ENCODE data around the gene TUBGCP2.
"Not testable (repeated sequence)": the region's sequence is repeated elsewhere in the genome, so short reads cannot be mapped to it uniquely, and the experiment has no call there.

TUBGCP2 gene

DNA sequence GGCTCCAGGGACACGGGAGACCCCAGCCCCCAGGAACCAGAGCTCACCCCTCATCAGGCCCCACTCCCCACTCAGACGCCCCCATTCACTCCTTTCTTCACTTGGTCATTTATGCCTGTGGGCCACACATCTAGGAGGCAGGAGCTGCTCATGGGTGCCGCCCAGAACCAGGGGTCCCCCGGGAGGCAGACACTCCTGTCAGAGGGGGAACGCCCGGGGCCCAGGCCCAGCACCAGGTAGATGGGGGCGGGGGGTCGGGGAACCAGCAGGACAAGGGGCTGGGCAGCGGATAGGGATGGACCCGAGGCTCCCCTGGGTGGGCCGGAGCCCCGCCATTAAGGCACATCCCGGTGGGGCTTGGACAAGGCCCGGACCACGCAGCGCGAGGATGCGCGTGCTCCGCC, 16.2 kb upstream of the TUBGCP2 start:
- DNase-seq = no peak

DNA sequence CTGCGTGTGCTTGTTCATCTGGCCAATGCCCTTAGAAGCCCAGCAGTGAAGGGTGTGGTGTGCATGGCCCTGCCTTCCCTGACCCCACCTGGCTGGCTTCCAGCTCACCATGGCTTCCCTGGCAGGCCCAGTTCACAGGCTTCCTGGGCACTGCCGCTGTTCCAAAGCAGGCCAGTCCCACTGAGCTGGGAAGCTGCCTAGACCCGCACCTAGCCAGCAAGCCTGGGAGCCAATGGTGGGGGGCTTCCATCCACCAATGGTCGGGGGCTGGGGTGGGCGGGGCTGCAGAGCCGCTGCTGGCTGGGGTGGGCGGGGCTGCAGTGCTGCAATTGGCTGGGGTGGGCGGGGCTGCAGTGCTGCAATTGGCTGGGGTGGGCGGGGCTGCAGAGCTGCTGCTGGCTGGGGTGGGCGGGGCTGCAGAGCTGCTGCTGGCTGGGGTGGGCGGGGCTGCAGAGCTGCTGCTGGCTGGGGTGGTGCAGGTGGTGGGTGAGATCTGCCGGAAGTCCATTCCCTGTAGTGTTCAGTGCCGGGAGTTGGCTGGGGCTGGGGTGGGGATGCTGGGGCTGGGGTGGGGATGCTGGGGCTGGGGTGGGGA, 15.6 kb upstream of the TUBGCP2 start:
- peak; percentile 49 for DNase-seq

DNA sequence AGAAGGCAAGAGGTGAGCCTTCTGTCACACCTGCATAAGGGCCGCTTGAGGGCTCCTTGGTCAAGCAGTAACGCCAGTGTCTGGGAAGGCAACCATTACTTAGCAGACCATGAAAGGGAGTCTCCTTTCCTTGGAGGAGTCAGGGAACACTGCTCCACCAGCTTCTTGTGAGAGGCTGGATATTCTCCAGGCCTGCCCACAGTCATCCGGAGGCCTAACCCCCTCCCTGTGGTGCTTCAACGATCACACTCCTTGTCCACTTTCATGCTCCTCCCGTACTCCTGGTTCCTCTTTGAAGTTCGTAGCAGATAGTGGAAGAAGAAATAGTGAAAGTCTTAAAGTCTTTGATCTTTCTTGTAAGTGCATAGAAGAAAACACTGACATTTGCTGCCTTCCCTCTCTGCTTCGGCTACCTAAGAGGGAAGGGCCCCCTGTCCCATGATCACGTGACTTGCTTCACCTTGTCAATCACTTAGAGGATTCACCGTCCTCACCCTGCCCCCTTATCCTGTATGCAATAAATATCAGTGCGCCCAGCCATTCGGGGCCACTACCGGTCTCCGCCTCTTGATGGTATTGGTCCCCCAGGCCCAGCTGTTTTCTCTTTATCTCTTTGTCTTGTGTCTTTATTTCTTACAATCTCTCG, 13.5 kb upstream of the TUBGCP2 start:
- DNase-seq = not testable (repeated sequence)

DNA sequence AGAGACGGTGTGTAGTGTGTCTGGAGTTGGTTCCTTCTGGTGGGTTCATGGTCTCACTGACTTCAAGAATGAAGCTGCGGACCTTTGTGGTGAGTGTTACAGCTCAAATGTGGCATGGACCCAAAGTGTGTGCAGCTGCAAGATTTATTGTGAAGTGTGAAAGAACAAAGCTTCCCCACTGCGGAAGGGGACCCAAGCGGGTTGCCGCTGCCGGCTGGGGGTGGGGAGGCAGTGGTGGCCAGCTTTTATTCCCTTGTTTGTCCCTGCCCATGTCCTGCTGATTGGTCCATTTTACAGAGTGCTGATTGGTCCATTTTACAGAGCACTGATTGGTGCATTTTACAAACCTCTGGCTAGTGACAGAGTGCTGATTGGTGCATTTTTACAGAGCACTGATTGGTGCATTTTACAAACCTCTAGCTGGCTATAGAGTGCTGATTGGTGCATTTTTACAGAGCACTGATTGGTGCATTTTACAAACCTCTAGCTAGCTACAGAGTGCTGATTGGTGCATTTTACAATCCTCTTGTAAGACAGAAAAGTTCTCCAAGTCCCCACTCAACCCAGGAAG, 12.3 kb upstream of the TUBGCP2 start:
- not testable (repeated sequence) for DNase-seq

GRCh38 chr10:133318494-133319127, 9.9 kb upstream of the TUBGCP2 start:
- no peak for DNase-seq

DNA sequence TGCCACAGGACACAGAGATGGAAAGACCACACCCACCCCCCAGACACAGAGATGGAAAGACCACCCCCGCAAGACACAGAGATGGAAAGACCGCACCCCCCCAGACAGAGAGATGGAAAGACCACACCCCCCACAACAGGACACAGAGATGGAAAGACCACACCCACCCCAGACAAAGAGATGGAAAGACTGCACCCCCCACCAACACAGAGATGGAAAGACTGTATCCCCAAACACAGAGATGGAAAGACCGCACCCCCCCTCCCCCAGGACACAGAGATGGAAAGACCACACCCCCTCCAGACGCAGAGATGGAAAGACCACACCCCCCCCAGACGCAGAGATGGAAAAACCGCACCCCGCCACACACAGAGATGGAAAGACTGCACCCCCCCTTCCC, 8.1 kb upstream of the TUBGCP2 start:
- no peak for DNase-seq

- no peak for DNase-seq
Observed at GRCh38 chr10:133316266-133316665, 7.6 kb upstream of the TUBGCP2 start.

DNA sequence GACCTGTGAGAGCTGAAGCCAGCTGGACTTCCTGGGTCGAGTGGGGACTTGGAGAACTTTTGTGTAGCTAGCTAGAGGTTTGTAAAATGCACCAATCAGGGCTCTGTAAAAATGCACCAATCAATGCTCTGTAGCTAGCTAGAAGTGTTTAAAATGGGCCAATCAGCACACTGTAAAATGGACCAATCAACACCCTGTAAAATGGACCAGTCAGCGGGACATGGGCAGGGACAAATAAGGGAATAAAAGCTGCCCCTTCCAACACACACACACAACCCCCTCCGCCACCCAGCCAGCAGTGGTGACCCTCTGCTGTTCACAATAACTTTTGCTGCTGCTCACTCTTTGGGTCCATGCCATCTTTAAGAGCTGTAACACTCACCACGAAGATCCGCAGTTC, 7.2 kb upstream of the TUBGCP2 start:
- DNase-seq = no peak

GRCh38 chr10:133314911-133315310, 6.2 kb upstream of the TUBGCP2 start:
- no peak for DNase-seq

DNA sequence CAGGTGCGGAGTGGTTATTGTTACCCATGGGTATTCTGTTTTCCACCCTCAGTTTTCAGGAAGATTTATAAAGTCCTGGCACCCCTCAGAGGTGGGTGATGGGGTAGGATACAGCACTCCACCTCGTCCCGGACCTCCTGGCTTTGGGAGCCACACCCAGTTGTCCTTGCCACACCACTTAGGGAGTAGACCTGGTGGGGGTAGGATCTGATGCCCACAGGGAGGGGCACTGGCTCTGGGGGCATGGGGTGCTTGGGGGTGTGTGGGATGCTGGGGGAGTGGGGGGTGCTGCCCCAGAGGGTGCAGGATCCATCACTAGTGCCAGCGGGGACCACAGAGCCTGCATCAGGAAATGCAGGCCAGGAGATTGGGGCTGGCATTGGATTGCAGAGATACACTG, 4.5 kb upstream of the TUBGCP2 start:
- DNase-seq = no peak

DNA sequence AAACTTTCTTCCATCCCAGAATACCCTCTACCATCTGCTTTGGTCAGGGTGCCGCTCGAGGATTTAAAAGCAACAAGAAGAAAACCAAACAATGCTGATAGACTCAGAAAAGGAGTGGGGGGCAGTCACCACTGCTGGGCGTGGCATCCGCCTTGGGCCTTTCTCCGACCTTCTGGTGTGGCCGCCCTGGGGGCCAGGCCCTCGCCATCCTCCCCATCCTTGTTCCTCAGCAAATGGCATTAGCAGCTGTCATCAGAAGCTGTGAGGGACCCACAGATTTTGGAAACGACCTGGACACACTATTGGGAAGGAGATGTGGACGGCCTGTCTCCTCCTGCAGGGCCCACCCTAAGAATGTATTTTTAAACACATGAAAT, 4.1 kb upstream of the TUBGCP2 start:
- no peak for DNase-seq

DNA sequence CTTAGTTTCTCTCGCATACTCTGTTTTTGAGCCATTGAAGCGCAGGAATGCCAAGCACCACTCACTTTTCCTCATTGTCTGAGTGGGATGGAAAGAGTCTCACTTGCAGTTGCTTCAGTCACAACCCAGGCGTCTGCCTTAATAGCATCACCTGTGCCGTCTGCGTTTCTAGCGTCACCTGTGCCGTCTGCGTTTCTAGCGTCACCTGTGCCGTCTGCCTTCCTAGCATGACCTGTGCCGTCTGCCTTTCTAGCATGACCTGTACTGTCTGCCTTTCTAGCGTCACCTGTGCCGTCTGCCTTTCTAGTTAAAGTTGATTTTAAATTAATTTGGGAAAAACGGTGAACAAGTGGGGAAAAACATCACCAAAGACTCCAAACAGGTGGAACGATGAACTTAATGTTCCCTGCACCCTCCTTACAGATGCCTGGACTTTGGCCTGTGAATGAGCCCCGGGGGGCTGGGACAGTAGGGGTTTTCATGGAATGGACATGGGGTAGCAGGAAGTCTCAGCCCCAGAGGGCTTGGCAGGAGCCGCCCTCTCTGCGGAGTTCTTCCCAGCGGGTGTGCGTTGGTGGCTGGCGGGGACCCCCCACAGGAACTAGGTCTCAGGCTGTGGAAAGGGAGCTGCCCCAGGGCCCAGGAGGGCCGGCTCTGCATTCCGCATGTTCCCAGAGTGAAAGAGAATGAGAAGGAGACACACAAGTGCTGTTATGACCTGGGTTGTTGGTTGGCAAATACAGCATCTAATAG, 3.5 kb upstream of the TUBGCP2 start:
- DNase-seq = no peak

- DNase-seq = no peak
Observed at GRCh38 chr10:133311570-133311969, 2.9 kb upstream of the TUBGCP2 start.

DNA sequence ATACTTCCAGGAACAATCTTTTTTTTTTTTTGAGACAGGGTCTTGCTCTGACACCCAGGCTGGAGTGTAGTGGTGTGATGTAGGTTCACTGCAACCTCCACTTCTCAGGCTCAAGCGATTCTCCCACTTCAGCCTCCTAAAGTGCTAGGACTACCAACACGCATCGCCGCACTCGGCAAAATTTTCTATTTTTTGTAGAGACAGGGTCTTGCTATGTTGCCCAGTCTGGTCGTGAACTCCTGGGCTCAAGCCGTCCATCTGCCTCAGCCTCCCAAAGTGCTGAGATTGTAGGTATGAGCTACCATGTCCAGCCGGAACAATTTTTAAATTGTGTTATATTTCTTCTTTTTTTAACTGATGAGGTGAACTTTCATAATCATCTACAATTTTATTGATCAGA, 2.1 kb upstream of the TUBGCP2 start:
- no peak for DNase-seq

- DNase-seq = no peak
Observed at GRCh38 chr10:133310399-133310755, 1.7 kb upstream of the TUBGCP2 start.

DNA sequence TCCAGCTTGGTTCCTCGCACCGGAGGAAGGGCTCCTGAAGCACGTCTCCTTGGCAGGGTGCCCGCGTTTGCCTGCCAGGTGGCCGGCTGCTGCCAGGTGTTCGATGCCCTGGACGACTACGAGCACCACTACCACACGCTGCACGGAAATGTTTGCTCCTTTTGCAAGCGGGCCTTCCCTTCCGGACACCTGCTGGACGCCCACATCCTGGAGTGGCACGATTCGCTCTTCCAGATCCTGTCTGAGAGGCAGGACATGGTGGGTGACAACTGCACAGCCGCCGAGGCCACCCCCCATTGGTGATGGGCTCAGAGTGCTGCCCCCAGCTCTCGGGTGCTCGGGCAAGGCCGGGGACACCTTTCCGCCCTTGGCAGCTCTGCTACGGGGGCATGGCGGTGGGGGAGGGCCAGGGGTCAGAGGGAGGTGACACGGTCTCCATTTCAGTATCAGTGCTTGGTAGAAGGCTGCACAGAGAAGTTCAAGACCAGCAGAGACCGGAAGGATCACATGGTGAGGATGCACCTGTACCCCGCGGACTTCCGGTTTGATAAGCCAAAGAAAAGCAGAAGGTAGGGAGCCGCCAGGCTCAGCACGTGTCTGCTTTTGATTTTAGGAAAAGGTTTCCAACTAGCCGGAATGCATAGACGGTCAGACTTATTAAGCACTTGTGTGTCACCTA, 1.2 kb upstream of the TUBGCP2 start:
- DNase-seq = no peak

- peak; percentile 74 for DNase-seq
Observed at GRCh38 chr10:133309100-133309719, 538 bp upstream of the TUBGCP2 start.

- DNase-seq = peak; percentile 73
Observed at GRCh38 chr10:133307776-133308420, 774 bp downstream of the TUBGCP2 start.

DNA sequence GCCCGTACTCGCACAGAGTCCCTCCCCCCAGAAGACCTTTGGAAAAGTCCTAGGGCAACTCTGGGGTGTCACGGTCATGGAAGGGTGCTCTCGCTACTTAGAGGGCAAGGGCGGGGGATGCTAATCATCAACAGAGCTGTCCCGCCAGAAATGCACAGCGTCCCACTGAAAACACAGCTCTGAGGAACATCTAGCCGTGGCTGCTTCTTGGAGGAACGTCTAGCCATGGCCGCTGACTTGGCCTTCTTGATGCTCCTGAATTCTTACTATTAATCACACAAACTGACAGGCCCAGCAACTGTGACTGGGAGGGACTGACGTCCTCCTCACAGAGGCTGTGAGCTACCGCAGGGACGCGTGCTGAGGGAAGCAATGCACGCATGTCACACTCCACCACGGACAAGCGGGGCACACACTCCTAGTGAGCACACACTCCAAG, 1.7 kb downstream of the TUBGCP2 start:
- DNase-seq = no peak

DNA sequence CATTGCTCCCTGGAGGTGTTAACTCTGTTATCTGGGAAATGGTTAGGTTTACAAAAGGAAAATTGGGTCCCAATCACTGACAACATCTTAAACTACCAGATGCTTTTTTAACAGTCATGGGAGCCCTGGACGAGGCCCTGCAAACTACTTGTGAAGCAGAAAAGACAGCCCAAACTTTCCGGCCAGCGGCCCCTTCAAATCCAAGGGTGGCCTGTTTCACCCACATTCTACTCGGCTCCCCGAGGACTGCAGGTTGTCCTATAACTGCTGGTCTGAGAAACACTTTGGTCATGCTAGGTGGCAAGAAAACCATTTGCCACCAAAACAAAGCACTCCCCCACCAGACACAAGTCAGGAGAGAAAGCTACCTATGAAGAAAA, 2.6 kb downstream of the TUBGCP2 start:
- no peak for DNase-seq

GRCh38 chr10:133303206-133303605, 5.5 kb downstream of the TUBGCP2 start:
- DNase-seq = no peak

- DNase-seq = no peak
Observed at GRCh38 chr10:133302230-133302629, 6.4 kb downstream of the TUBGCP2 start.
